DMS79 (cell line): ENCODE results near the gene SPATA4.
"Not testable (repeated sequence)": the region's sequence is repeated elsewhere in the genome, so short reads cannot be mapped to it uniquely, and the experiment has no call there.

Experiments used
- DNase-seq: peaks from one replicate; lab custom pipeline; 2025; lab: John Stamatoyannopoulos, UW

SPATA4 gene

DNA sequence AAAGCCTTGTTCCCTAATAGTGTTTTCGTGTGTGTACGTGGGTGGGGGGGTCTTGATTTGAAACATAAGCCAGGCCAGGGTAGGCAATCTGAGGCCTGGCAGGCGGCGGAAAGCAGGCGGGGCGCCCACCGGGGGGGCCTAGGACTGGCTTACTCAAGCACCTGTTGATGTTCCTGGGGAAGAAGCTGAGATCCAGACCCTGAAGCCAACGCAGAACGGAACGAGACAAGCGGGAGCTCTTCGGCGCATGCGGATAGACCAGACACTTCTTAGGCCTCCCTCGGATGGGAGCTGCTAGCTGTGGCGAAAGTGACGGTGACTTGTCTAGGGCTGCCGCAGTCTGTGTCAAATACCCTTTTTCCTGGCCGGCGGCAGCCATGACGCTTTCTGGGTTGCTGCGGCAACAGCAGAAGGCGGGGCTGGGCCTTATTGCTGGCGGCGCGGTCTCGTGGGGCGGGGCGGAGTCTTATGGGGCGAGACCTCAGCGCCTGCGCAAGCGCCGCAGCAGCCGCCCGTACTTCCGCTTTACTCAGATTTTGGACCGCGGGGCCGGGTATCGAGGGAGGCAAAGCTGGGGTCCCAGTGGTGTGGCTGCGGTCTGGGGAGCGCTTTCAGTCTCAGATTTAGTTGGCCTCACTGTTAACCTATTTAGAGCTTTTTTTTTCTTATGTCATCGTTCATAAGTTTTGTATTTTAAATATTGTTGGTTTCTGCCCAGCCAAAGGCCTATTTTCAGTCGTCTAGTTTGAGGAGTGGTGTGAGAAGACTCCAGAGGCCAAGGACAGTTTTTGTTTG is at the start of gene SPATA4:
TSS of gene SPATA4 (minus strand) at position 402 of the 795 bp plus-strand sequence. CDS start at position 379, 23 bp downstream.
- DNase-seq, result peak; percentile 49

DNA sequence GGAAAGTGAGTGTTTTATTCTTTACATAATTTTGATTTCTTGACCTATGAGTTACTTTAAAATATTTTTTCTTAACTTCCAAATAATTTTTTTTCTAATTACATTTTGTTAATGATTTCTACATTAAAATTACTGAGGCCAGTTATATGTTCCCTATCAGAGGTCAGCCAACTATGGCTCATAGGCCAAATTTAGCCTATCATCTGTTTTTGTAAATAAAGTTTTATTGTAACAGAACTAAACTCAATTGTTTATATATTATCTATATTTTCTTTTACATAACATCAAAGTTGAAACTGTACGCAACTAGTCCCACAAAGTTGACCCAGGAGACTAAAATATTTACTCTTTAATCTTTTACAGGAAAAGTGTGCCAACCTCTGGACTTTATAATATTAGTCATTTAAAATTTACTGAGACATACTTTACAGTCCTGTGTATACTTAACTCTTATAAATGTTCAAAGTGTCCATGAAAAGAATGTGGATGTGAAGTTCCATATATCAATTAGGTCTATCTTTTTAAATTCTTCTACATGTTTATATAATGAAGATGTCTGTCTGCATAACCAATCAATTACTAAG is 47.5 kb upstream of the SPATA4 start:
- DNase-seq, result no peak

DNA sequence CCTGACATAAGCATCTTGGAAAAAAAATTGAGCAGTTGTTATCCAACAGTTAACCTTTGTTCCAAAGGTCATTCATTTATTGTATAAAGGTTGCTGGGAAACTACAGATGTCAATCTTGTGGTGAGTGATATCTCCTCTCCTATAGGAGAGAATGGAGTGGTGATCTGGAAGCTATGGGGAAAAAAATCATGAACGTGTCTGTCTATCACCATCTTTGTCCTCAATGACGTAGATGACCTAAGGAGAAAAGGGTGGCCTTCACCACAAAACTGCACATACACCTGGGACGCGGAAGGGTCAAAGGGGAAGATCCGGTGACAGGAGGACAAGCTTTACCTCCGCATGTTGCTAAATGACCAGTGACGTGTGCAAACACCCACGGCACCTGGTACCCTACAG is 46.3 kb upstream of the SPATA4 start:
- no peak for DNase-seq

DNA sequence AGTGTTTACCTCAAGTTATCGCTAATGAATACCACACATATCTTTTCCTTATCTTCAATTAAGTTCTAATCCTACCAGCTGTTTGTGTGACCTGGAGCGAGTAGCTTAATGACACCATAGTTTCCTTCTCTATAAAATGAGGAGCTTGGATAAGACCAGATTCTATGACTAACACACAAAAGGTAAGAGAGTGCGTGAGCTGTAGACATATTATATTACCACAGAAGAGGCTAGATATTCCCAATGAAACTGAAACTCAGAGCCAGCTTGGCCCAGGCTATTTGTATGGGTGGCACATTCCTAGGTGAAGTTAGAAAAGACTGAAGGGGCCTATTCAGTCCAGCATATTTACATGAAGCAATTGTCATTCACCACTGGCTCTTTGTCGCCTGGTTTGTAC is 43.4 kb upstream of the SPATA4 start:
- DNase-seq, result no peak

DNA sequence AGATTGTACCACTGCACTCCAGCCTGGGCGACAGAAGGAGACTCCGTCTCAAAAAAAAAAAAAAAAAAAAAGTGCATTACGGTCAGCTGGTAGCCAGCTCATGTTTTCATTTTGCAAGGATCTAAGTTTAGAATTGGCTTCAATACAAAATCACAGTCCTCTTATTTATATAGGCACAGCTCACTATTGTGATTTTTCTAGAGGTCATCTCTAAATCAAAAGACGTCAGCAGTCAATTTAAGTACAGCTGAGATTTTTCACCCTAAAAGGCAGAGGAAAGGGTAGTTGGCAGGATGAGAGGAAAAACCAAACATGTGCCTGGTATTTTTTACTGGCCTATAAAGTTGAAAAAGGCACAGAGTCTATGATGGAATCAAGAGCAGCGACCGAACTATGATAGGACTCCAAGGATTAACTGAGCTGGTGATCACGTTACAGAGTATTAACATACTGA is 42.8 kb upstream of the SPATA4 start:
- DNase-seq, result no peak

DNA sequence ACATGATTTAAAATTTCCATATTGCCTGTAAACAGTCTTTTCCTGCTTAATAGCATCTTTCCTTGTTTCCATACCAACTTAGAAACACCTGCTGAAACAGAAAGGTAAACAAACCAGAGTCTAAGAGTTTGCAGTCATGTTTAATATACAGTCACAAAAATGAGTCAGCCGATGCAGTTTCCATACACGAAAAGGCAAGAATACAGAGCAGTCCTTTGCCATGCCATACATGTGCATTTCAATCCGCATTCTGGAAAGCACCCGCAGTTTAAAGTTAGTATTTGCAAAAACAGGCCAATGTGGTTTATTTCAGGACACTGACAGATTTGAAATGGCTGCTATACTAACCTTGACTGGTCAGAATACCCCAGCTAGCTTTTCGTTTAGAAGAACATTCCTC is 41.6 kb upstream of the SPATA4 start:
- no peak for DNase-seq

DNA sequence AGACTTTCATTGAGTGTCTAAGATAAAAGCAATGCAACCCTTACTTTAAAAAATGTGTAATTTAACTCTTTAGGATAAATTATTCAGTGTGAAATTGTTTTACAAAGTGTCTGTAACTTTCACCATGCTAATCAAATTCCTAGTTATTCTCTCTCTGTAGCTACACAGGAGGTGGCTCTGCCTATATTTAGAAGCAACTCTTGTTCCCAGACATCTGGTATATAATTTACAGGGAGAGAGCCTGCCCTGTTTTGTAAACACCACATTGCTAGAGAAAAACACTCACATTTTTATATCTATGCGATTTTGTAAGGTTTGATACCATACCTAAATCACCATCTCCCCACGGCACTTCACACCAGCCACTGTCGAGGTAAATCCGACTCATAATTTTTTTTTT is 35.5 kb upstream of the SPATA4 start:
- DNase-seq, result no peak

DNA sequence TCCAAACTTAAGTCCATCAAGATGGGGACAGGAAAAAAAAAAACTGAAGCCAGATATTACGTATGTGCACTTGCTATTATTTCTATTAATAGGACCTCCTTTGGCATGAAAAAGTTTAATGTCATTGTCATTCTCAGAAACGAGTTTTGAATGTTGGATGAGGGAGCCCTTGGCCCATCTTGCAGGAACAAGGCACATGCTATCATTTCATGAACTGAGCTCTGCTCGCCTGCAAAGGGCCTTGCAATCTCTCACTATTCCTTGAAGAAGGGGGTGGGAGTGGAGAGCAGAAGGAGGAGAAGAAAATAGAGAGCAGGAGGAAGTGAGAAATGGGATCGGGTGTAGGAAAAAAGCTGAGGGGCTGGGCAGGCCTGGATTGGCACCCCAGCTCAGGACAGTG is 34.3 kb upstream of the SPATA4 start:
- DNase-seq, result no peak

DNA sequence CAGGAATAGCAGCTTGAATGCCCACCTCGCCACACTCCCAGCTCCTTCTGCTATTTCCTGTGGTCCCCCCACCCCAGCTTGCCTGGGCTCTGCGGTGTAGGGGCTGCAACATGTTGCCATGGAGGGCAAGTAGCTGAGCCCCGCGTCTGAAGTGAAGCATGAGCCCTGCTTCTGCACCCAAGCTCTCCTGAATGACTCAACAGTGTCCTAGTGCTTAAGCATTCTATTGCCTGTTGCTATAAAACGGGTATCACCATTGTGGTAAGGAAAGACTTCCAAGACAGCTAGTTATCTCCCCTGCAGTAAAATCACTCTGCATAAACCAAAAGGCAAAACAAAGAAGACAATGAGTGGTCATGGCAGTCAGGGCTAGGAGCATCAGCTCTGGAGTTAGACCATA is 31.4 kb upstream of the SPATA4 start:
- no peak for DNase-seq

DNA sequence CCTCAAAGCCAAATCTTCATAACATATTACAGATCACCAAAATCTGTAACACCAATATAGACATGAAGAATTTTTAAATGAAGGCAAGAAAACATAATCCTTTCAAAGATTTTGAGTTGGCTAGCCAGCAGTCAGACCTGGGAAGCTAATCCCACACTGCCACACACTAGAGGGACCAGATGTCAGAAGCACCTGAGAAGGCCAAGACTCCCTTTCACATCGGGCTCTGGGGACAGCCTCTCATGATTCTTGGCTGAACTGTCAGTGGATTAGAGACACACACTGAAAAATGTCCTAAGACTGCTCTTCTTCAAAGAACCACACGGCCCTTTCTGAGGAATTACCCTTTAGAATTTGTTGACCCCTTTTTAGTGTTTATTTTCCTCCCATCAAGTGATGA is 28.2 kb upstream of the SPATA4 start:
- DNase-seq, result no peak

DNA sequence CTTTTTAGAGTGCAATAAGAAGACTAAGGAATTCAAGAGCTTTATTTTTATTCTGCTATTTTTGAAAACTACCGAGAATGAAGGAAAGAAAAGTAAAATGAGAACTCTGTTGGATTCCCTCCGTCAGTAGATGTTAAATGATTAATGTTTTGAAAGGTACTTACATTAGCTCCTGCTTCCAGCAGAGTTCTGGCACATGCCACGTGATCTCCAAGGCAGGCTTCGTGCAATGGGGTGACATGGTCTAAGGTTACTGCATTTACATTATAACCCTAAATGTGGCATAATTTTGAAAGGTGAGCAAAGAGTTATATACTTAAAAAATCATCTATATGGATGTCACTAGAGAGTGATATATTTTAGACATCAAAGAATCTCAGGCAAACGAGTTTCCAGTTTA is 26.8 kb upstream of the SPATA4 start:
- DNase-seq, result no peak

DNA sequence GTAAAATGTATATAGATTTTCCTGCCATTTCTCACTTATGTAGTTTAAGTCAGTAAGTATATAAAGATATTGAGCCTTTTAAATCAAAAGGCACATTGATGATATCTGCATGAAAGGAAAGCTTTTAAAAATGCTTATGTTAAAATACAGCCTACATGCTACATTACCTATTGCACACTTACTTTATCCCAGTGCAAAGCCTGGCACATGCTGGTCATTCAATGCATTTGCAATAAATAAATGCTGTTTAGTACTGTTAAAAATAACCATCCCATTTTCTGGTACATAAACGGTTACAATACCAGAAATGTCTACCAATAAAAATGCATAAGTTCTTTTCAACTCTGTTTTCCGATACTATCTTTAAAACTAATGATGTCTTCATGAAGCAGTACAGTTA is 22.1 kb upstream of the SPATA4 start:
- no peak for DNase-seq

DNA sequence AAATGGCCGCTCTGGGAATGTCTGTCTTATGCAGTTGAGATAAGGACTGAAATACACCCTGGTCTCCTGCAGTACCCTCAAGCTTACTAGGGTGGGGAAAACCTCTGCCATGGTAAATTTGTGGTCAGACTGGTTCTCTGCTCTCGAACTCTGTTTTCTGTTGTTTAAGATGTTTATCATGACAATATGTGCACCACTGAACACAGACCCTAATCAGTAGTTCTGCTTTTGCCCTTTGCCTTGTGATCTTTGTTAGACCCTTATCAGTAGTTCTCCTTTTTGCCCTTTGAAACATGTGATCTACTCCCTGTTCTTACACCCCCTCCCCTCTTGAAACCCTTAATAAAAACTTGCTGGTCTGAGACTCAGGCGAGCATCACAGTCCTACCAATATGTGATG is 17.0 kb upstream of the SPATA4 start:
- not testable (repeated sequence) for DNase-seq

DNA sequence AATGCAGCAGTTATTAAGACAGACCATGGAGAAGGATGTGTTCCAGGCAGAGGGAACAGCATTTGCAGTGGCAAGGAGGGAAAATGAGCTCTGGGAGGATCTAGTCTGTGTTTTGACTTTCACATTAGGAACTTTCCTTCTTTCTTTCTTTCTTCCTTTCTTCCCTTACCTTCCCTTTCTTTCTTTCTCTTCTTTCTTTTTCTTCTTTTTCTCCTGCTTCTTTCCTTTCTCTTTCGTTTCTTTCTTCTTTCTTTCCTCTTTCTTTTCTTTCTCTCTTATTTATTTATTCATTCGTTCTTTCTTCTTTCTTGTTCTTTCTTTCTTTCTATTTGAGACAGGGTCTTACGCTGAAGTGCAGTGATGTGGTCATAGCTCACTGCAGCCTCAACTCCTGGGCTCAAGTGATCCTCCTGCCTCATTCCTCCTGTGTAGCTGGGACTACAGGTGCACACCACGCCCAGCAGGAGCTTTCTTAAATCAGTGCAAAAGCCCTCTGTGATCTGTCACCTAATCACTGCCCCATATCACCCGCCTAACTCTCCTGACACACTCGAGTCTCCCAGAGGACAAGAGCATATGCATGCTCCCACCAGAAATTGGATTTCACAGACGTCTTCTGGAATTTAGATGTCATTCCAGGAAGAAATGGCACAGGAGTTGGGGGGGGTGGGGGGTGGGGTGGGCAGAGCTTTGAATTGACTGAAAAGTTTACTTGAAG is 15.4 kb upstream of the SPATA4 start:
- no peak for DNase-seq

DNA sequence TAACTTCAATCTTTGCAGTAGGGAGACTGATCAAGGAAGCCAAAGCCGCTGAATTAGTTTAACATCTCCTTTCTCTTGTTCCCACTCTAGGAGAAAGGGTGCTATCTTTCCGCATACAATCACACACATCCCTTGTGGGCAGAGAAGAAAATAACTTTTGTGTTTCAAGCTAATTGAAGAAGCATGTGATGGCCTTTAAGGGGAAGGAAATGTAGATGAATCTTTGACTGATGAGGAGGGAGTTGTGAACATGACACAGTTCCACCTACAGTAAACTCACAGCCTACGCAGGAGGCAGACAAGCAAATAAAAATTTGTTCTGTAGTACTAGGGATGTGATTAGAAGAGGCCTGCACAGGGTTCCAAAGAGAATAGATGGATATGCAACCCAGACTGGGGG is 14.7 kb upstream of the SPATA4 start:
- DNase-seq, result no peak

DNA sequence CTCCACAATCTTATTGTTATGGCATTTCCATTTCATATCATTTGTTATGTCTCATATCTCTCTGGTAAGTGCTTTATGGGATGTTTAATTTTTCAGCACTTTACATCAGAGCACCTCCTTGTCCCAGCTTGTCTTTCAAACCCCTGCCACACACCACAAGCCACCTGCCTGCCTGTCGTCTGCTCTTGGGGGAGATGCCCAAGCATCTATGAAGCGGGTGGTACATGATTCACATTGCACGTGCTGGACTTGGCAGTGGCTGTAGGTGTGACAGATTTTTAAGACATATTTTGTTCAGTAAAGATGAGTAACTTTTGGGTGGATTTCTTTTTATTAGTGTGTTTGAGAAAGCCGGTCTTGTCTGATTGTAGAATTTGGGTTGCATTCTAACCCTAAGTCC is 14.2 kb upstream of the SPATA4 start:
- DNase-seq, result no peak

DNA sequence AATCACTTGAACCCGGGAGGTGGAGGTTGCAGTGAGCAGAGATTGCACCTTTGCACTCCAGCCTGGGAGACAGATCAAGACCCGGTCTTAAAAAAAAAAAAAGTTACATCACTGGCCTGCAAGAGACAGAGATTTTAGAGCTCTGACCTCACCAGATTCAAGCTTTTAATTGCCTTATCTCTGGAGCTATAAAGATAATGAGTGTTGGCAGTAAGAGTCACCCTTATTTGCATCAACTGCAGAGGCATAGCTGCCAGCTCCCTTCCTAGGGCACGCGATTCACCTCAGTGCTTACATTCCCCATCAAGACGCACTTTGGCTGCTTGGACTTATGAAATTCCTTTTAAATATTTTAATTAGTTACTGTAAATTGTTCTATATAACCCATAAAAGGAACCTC is 12.5 kb upstream of the SPATA4 start:
- no peak for DNase-seq

DNA sequence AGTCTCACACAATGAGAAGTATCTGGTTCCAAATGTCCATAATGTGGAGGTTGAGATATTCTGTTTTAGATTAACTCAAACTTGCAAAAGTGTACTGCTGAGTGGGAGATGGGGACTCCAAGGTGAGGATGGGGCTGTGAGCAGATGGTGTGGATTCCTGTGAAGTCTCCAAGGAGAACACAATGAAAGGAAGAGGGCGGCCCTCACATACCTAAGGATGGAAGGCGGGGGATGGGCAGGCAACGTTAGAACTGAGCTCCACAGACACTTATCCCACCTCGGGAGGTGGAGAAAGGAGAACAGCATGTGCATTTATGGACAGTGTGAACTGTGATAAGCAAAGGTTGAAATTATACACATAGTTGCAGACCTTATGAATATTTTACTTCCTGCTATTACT is 9.9 kb upstream of the SPATA4 start:
- no peak for DNase-seq

DNA sequence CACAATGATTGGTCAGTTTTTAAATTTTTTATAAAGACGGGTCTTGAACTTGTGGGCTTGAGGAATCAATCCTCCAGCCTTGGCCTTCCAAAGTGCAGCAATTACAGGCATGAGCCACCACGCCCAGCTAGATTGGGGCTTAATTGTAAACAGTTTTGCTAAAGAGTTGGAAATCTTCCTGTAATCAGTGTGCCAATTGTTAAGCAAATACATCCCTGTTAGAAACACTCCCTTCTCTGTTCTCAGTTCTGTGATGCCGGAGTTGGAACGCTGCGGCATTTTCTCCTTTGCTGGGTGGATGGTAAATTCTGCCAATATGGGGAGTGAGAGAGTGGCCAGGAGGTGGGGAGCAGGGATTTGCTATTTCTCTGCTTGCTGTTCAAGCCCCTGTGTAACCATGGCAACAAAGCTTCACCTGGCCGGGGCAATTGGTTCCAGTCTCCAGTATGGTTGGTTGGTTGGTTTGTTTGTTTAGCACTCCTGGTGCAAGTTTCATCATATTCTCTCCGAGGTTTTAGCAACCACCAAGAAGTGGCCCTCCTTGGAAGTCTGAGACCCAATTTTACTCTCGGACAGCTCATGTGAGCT is 3.0 kb upstream of the SPATA4 start:
- DNase-seq, result peak; percentile 57

DNA sequence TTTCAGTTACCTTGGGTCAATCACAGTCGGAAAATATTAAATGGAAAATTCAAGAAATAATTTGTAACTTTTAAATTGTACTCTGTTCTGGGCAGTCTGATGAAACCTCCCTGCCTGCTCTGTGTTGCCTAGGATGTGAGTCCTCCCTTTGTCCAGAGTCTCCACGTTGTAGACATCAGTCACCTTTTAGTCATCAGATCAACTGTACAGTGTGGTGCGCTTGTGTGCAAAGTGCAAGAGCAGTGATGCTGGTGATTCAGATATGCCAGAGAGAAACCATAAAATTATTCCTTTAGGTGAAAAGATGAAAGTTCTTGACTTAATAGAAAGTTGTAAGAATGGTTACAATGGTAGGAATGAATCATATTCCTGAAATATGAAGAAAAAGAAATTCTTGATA is 1.4 kb downstream of the SPATA4 start:
- DNase-seq, result no peak

DNA sequence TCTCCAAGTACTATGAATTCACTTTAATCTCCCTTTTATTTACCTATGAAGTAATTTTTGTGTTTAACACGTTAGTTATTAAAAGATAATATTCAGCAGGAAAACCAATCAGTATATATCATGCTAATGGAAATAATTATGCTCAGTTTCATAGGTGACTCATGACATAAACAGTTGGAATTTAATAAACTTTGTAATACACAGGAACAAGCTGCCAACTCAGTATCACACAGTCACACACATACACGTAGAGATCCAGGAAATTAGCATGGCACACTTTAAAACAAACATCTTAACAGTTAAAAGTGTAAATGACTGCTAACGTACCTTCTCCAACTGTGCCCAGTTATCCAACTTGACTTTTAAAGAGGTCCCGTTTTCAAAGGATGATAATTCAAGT is 2.3 kb downstream of the SPATA4 start:
- DNase-seq, result no peak

DNA sequence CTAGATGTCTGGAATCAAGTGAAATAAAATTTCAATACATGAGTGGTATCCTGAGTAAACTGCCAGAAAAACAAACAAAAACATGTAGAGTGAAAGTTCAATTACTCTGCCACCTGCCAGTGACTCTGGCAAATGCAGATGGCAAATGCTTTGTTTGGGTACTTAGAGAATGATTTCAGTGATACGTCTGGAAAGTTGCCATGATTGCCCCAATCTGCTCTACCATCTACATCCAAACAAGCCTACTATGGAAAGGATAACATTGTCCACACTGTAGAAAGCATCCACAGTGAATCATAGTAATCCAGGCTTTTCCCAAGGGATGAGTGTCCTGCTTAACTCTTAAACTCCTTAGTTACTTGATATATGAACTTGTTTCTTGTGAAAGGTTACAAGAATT is 3.4 kb downstream of the SPATA4 start:
- peak; percentile 0 for DNase-seq
